ENCODE measurements around the gene GRXCR1.

DNA sequence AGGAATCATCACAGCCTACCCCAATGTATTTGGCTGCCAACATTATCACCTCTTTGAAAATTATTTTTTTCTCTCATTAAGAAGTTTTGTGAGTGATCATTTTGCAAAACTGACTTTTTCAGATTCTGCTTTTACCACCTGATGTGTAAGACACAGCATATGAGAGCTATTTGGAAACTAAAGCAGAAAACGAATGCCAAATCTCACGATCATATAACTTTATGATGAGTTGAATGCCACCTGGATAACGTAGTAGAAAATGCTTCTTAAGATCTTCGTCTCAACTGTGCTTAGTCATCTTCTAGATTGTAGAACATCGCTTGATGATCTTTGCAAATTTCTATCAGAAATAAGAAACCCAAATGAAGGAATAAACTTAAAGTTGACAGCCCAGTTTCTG lies 21.3 kb upstream of the GRXCR1 start:
- no peak for TF ChIP-seq CTCF (IDR thresholded peaks at IDR 0.05)
- no peak for TF ChIP-seq POLR2A (IDR thresholded peaks at IDR 0.05)
